Motor neuron (in vitro differentiated cells): ENCODE data around the gene ADAMTS9. TPM values are rescaled to one million over a fixed set of nuclear protein-coding genes. Genes with fewer than 3 reads are reported as not detected.
A peak's percentile ranks its signal among the peaks of the same experiment; 100 is the strongest.

Source experiments
- ATAC-seq, 8 experiments: fragments of 200-7000 bp; cut with Tn5 transposase; replicated peaks in 6 of 8; 2 replicates each; pipeline ENCODE4 v1.8.0; 2021; ENCODE audit warnings: mild to moderate bottlenecking in 8 of 8, moderate library complexity in 8 of 8
- H3K27ac ChIP-seq, 2 donors: fragments of 250-450 bp; sonication (Bioruptor Pico); 2 replicates each; pipeline ENCODE4 v1.9.0; 2021; ENCODE audit warnings: antibody characterized with exemption in 2 of 2, mild to moderate bottlenecking in 2 of 2, moderate library complexity in 1 of 2
- H3K4me1 ChIP-seq, 2 donors: fragments of 250-450 bp; sonication (Bioruptor Pico); replicated peaks in 1 of 2; 2 replicates each; pipeline ENCODE4 v1.6.1; 2021; ENCODE audit warnings: antibody characterized with exemption in 2 of 2, mild to moderate bottlenecking in 2 of 2, moderate library complexity in 1 of 2
- H3K4me3 ChIP-seq, 5 donors: fragments of 250-450 bp; sonication (Bioruptor Pico); 2 replicates each; pipeline ENCODE4 v1.9.0; 2021; ENCODE audit warnings: antibody characterized with exemption in 5 of 5, mild to moderate bottlenecking in 5 of 5, moderate library complexity in 4 of 5
- WGBS, 10 experiments: fragments of 450-650 bp; shearing (Covaris generic); methylation state at CpG; one replicate each; pipeline ENCODE4 v1.0.0; 2022; 5-methylcytosine and 5-hydroxymethylcytosine counted together
- in situ Hi-C, 9 experiments: fragments of 400-800 bp; cut with MboI; loops; one replicate each; pipeline ENCODE4 v1.15.0; 2021; ENCODE audit warnings: low sequenced_read_pairs in 9 of 9, low pct_unique_long_range_greater_than_20kb in 2 of 9; ENCODE audit not compliant: unreplicated experiment in 9 of 9
- total RNA-seq, 8 experiments: library from RNA; unstranded; fragments of 300-600 nt; gene quantifications; 2 replicates each; pipeline versions ENCODE4 v1.2.3 to v1.2.4, GENCODE V29; 2022

ADAMTS9 gene
- total RNA-seq, 8 experiments from 2014 or later: 7.6 to 70.6 (median 10.7) TPM

DNA sequence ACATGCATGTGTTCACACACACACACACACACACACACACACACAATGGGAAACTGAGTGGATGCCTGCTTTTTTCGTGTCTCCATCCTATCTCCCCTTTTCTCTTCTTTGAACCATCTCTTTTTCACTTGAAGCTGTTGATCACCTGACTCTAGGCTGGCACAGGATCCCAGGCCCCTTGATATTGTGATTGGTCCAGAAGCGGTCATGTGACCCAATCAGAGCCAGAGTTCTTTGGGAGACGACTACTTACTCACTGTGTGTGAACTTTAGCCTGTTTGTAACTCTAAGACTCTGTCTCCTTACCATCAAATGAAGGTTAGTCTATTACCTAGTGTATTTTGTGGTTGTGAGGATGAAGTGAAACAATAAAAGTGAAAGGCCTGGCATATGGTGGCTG lies 172.9 kb downstream of the ADAMTS9 start:
- in situ Hi-C loops: no loop called here

DNA sequence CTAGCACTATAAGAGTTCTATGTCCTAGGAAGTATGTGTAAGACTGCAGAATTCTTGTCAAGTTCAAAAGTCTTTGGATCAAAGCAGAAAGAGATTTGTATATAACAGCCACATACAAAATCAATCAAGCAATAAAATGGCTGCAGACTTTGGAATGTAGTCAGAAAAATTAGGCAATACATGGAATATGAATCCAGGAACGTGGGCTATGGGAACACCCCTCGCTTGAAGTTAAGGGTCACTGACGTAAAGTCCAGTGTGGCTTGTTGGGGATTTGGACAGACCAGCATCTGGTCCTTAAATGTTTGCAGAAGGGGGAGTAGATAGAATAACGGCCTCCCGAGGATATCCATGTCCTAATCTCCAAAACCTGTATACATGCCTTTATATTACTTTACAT lies 178.6 kb downstream of the ADAMTS9 start:
- in situ Hi-C loops: no loop called here
- H3K4me1 ChIP-seq: no peaks in the 10 kb centered on the region
- WGBS, 10 experiments: 0 to 92% (median 77%) methylated on average over 1 to 5 of the region's 5 CpGs; no CpG with 5 or more reads in 2 of the 10 experiments
- H3K27ac ChIP-seq: no peak overlapping the region
- H3K4me3 ChIP-seq: no peak overlapping the region
- peak in 1 of 8 experiments; percentile 20 for ATAC-seq

More for the DNA sequence above, 172.9 kb downstream of the ADAMTS9 start:
- no peaks in the 10 kb centered on the region for H3K4me1 ChIP-seq
- no peak overlapping the region for H3K4me3 ChIP-seq
- 59 to 100% (median 89%) methylated on average over 1 to 3 of the region's 3 CpGs; no CpG with 5 or more reads in 5 of the 10 experiments for WGBS, 10 experiments
- no peak for ATAC-seq
- H3K27ac ChIP-seq: no peak overlapping the region

DNA sequence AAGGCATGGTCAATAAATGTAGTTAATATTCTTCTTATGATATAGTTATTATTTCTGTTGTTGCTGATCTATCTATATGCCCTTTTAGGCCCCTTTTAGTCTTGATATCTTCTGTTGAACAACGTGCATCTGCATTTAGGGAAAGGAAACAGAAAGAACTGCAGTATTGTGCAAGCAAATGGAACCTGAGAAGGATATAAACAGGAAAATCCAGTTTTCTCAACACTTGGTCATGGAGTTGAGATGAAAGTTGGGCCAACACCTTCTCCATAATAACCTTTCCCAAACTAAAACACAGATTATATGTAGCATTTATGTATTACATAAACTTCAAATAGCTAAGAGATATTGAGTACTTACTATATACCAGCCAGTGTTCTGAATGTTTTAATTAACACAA lies 179.7 kb downstream of the ADAMTS9 start:
- in situ Hi-C loops: no loop called here
- no peak for ATAC-seq
- Histone ChIP-seq H3K4me1 (no peaks in the 10 kb centered on the region), H3K4me3 (no peak overlapping the region), H3K27ac (no peak overlapping the region)
- 11 to 83% (median 67%) methylated on average over 1 of the region's 1 CpG; no CpG with 5 or more reads in 3 of the 10 experiments for WGBS, 10 experiments

DNA sequence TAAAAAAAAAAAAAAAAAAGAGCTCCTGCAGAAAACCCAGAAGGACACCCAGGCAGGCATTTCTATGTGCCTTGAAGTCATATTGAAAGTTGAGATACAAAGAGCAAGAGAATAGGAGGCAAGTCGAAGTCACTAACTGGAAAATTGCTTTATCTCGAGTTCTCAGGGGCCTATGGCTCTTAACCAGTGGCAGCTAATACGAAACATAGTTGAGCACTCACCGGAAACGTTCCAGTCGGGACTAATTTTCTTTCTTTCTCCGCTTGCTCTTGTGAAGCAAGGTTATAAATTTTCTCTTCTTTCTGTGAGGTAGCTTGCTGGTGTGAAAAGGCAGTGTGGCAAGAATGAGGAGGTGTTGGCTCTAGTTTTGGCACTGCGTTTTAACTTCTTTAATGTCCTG lies 181.5 kb downstream of the ADAMTS9 start:
- in situ Hi-C loops: no loop called here

DNA sequence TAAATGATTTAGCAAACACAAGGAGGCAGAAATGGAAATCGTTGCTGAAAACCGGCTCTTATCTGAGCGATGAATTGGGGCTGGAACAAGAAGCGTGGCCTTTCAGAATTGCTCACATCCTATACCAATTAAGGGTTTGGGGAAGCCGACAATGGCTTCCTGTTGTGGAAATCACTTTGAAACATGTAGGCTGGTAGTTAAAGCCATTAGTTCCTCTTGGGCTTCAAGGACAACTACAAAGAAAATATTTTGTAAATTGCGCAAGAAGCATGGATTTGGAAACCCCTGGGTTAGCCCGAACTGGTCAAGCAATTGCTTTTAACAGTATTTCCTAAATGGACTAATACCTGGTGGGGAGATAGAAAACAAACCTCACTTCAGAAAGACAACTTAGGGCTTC lies 182.4 kb downstream of the ADAMTS9 start:
- Histone ChIP-seq H3K27ac (no peak overlapping the region), H3K4me1 (no peaks in the 10 kb centered on the region), H3K4me3 (no peak overlapping the region)
- in situ Hi-C loops: no loop called here
- ATAC-seq: no peak
- 34 to 100% (median 82%) methylated on average over 2 to 7 of the region's 7 CpGs; no CpG with 5 or more reads in 1 of the 10 experiments for WGBS, 10 experiments

More for the DNA sequence above, 181.5 kb downstream of the ADAMTS9 start:
- ATAC-seq: no peak
- no peak overlapping the region for H3K27ac ChIP-seq
- H3K4me1 ChIP-seq: no peaks in the 10 kb centered on the region
- no peak overlapping the region for H3K4me3 ChIP-seq
- 55 to 90% (median 80%) methylated on average over 1 to 8 of the region's 8 CpGs; no CpG with 5 or more reads in 1 of the 10 experiments for WGBS, 10 experiments

DNA sequence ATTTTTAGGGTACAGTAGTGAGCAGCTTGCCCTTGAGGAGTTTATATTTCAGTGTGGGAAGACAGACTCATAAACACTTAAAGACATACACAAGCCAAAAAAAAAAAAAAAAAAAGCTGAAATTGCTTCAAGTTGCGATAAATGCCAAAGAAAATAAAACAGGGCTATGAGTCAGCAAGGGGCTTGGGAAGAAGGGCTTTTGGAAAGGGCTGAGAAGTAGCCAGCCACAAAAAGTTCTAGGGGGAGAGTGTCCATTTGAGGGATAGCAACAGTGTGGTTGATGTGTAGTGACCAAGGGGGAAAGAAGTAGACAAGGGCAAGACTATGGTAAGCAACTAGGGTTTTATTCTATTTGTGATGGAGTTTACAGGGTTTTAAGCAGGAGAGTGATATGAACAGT lies 185.5 kb downstream of the ADAMTS9 start:
- WGBS, 10 experiments: 11 to 100% (median 92%) methylated on average over 1 of the region's 1 CpG; no CpG with 5 or more reads in 1 of the 10 experiments
- no peaks in the 10 kb centered on the region for H3K4me1 ChIP-seq
- no peak for ATAC-seq
- in situ Hi-C loops: no loop called here
- H3K4me3 ChIP-seq: no peak overlapping the region
- no peak overlapping the region for H3K27ac ChIP-seq

DNA sequence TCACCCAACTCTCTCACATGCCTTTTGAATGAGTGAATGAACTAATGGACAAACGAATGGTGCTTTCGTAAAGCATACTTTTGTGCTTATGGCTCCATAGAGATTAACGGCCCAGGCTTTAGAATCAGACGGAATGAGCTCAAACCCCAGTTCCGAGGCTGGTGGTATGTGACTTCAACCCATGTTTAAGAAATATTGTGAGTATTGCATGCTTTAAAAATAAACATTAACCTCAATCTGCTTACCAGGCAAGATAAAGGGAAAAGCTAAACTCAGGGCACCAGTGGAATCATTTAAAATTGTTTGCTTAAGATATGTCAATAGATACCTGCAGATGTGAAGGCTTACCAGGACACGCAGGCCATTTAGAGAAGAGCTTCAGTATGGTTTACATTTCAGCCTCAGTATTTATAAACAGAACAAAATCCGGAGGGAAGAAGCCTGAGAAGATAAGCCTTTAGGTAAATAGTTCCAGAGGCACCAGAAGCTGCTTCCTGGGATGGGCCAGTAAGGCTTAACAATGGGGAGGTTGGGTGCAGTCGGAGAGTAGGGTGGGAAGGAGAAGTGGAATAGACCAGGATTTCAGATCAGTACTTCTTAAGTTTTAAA lies 186.4 kb downstream of the ADAMTS9 start:
- peak in 1 of 8 experiments; percentile 79 for ATAC-seq
- 71 to 90% (median 80%) methylated on average over 2 to 8 of the region's 8 CpGs; no CpG with 5 or more reads in 2 of the 10 experiments for WGBS, 10 experiments
- Histone ChIP-seq H3K27ac (no peak overlapping the region), H3K4me1 (no peaks in the 10 kb centered on the region), H3K4me3 (no peak overlapping the region)
- in situ Hi-C loops: no loop called here

DNA sequence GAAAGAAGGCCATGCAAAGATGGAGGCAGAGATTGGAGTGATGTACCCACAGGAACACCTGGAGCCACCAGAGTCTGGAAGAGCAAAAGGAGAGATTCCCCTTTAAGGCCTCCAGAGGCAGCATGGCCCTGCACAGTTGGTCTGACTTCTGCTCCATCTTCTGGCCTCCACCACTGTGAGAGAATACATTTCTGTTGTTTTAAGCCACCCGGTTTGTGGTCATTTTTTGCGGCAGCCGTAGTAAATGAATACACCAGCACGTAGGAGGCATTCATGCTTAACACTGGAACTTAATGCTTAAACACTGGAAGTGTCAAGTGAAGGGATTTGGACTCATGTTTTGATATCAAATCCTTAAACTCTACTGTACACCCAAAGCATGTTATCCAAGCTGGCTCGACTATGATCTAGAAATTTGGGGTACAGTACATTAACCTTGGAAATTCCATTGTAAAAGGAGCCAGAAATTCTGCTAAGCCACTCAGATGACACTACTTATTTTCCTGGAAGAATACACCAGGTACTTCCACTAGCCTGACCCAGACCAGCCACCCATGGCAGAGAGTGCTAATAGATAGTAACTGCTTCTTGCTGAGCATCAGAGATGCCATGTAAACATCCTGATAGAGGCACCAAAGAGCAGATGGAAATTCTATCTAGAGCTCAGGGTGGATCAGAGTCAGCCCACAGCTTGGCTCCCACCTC lies 190.9 kb downstream of the ADAMTS9 start:
- 80 to 95% (median 87%) methylated on average over 1 to 5 of the region's 5 CpGs for WGBS, 10 experiments
- Histone ChIP-seq H3K4me3 (no peak overlapping the region), H3K27ac (no peak overlapping the region), H3K4me1 (peaks cover 4 to 6% of the 10 kb centered on the region in 2 donors)
- ATAC-seq: peak in 1 of 8 experiments; percentile 2
- in situ Hi-C loops: loop anchor here in 3 of 9 experiments (25.0 kb wide), 1 partner anchor 460 kb away; no protein-coding TSS in a partner anchor

DNA sequence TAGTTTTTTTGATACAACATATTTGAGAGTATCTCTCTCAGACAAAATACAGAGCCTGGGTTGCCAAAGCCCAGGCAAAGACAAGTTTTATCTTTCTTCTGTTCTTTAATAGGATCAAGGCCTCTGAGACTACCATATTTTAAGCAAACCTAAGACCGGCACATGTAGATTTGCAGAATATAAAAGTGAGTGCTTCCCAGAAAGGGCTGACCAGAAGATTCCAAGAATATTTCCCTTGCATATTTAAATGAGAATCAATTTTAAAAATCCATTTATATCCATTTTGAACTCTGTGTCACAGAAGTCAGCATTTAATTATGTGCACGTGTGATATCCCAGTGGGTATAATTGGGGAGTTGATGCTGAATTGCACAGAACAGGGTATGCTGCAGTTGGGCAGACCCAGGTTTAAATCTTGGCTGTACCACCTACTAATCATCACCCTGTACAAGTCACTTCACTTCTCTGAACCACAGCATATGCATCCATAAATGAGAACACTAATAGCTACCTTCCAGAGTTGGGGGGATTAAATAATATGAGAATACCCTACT lies 191.9 kb downstream of the ADAMTS9 start:
- no peak overlapping the region for H3K27ac ChIP-seq
- H3K4me1 ChIP-seq: peaks cover 11% of the 10 kb centered on the region in 2 donors
- no peak overlapping the region for H3K4me3 ChIP-seq
- peak in 3 of 8 experiments; percentile 63 to 88 (median 67) for ATAC-seq
- in situ Hi-C loops: loop anchor here in 3 of 9 experiments (25.0 kb wide), 1 partner anchor 459 kb away; no protein-coding TSS in a partner anchor
- 0 to 83% (median 60%) methylated on average over 1 to 2 of the region's 2 CpGs; no CpG with 5 or more reads in 3 of the 10 experiments for WGBS, 10 experiments

DNA sequence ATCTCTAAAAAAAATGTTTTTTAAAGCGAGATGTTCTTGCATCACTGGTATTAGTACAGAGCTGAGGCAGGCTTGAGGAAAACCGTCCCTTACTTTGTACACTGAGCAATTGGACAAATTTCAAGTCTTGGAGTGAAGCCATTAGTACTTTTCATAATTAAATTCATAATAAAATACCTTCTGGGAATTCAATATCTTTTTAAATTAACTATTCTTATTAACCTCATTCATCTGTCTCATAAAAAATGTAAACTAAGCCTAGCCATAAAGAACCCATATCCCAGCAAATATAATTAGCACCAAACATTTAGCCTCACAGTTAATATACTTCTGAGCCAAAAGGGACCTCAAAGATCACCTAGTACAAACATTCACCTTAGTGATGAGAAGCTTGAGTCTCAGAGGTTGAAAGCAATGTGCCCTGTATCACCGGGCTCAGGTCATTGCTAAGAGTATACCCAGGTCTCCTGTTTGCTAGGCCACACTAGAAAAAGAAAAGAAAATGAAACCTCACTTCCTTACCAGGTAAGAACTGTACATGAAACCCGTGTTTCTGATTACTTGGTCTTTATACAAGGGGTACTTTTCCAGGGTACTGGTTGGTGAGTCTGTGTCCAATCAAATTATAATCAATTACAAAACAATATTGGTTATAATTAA lies 192.5 kb downstream of the ADAMTS9 start:
- in situ Hi-C loops: loop anchor here in 3 of 9 experiments (25.0 kb wide), 1 partner anchor 458 kb away; no protein-coding TSS in a partner anchor
- Histone ChIP-seq H3K27ac (no peak overlapping the region), H3K4me3 (no peak overlapping the region), H3K4me1 (peaks cover 11 to 16% of the 10 kb centered on the region in 2 donors)
- ATAC-seq: peak in 3 of 8 experiments; percentile 2 to 19 (median 5)
- 29 to 100% (median 54%) methylated on average over 1 to 4 of the region's 4 CpGs for WGBS, 10 experiments

DNA sequence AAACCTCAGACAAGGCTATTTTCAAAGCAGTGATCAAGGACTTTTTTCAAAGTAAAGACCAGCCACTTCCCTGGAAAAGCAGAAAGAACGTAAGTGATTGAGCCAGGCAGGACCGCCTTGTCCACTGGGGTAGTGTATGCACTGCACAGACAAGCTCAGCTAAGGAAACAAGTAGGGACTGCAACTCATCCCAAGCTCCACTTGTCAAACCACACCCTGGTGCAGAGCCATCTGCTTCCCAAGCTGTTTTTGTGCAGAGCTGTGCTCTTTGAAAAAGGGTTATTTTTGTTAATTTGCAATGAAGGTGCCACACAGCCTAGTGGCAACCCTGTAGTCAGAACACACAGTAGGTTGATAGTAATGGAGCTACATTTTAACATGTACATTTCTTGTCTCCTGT lies 193.3 kb downstream of the ADAMTS9 start:
- 40 to 100% (median 83%) methylated on average over 1 to 2 of the region's 2 CpGs; no CpG with 5 or more reads in 4 of the 10 experiments for WGBS, 10 experiments
- no peak overlapping the region for H3K4me3 ChIP-seq
- H3K27ac ChIP-seq: no peak overlapping the region
- in situ Hi-C loops: loop anchor here in 3 of 9 experiments (25.0 kb wide), 1 partner anchor 457 kb away; no protein-coding TSS in a partner anchor
- ATAC-seq: peak in 3 of 8 experiments; percentile 26 to 52 (median 26)
- peaks cover 18 to 23% of the 10 kb centered on the region in 2 donors for H3K4me1 ChIP-seq

DNA sequence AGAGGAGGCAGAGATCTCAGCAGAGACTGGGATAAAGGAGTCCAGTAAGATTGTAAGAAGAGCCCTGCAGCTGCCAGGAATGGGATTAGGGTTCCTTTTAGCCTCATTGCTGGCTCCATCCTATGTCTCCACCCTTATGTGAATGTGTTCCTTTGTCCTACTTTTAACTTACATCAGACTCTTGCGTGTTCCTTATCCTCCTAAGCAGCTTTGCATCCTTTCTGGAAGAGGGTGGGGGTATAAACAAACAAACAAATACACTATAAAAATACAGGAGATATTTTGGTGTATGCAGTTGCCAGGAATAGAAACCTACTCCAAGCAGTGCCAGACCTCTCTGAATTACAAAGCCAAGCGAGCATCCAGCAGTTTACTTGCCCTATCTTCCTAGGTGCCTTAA lies 194.7 kb downstream of the ADAMTS9 start:
- in situ Hi-C loops: loop anchor here in 3 of 9 experiments (25.0 kb wide), 1 partner anchor 456 kb away; no protein-coding TSS in a partner anchor
- no peak overlapping the region for H3K27ac ChIP-seq
- H3K4me3 ChIP-seq: no peak overlapping the region
- WGBS, 10 experiments: 55 to 100% (median 100%) methylated on average over 1 to 2 of the region's 2 CpGs; no CpG with 5 or more reads in 4 of the 10 experiments
- H3K4me1 ChIP-seq: peaks cover 24 to 30% of the 10 kb centered on the region in 2 donors
- peak in 3 of 8 experiments; percentile 3 to 36 (median 9) for ATAC-seq
